HL-60 (cell line): Measurements from ENCODE around the gene GPLD1.
"Not testable (repeated sequence)": the region's sequence is repeated elsewhere in the genome, so short reads cannot be mapped to it uniquely, and the experiment has no call there.

ENCODE experiments used
- DNase-seq, 2 experiments: peaks; one replicate each; pipeline ENCODE4 v3.0.0-alpha.2; 2010 to 2020; ENCODE audit warnings: low read depth in 1 of 2, low spot score in 1 of 2
- H3K27ac ChIP-seq: fragments of 250-450 bp; sonication (Bioruptor Pico); replicated peaks from 2 replicates; pipeline ENCODE4 v1.5.1; 2020; ENCODE audit warnings: mild to moderate bottlenecking, moderate library complexity
- H3K27me3 ChIP-seq: fragments of 250-450 bp; sonication (Bioruptor Pico); 2 replicates; pipeline ENCODE4 v1.5.1; 2021; ENCODE audit warnings: mild to moderate bottlenecking, moderate library complexity; ENCODE audit not compliant: insufficient read depth, poor library complexity, severe bottlenecking
- H3K4me3 ChIP-seq: replicated peaks from 2 replicates; pipeline ENCODE4 v1.5.1; 2011; ENCODE audit warnings: mild to moderate bottlenecking, control low read depth, low read length; ENCODE audit not compliant: insufficient read depth
- GABPA ChIP-seq: IDR thresholded peaks from 2 replicates; pipeline ENCODE4 v1.6.1; 2012; ENCODE audit warnings: low read depth
- POLR2AphosphoS5 ChIP-seq: IDR thresholded peaks from 2 replicates; pipeline ENCODE4 v1.6.1; 2012; ENCODE audit warnings: low read depth
- SPI1 ChIP-seq: IDR thresholded peaks from 2 replicates; pipeline ENCODE4 v1.6.1; 2012; ENCODE audit warnings: low read depth, mild to moderate bottlenecking, borderline replicate concordance
- TF ChIP-seq, protein P1 (sequence below): IDR thresholded peaks from one replicate; pipeline ENCODE4 v1.5.1; 2011; ENCODE audit warnings: low read length, control low read depth, inconsistent platforms; ENCODE audit not compliant: insufficient read depth
- TF ChIP-seq, protein P2 (sequence below): IDR thresholded peaks from 2 replicates; pipeline ENCODE4 v1.6.1; 2012; ENCODE audit warnings: low read depth; ENCODE audit not compliant: insufficient replicate concordance

The GPLD1 gene

DNA sequence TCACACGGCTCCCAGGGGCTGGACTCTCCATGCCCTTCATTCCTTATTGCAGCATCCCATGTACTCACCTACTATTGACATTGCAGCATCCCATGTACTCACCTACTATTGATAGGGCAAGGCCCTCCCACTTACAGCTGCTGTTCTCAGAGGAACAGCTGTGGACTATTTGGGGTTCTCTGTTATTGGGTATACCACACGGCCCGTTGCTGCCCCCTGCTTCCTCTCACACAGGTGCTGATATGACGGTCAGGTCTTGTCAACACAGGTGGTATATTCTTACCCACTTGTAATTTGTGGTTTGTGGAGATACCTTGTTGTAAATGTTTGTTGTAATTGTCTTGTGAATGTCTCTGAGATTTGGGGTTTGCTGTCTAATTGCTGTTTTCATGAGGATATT, 24.2 kb upstream of the GPLD1 start:
- Histone ChIP-seq H3K4me3 (no peak overlapping the region), H3K27me3 (no peaks in the 10 kb centered on the region), H3K27ac (no peak overlapping the region)
- TF ChIP-seq SPI1 (no peak), GABPA (no peak), POLR2AphosphoS5 (no peak)
- TF ChIP-seq, protein P1, sequence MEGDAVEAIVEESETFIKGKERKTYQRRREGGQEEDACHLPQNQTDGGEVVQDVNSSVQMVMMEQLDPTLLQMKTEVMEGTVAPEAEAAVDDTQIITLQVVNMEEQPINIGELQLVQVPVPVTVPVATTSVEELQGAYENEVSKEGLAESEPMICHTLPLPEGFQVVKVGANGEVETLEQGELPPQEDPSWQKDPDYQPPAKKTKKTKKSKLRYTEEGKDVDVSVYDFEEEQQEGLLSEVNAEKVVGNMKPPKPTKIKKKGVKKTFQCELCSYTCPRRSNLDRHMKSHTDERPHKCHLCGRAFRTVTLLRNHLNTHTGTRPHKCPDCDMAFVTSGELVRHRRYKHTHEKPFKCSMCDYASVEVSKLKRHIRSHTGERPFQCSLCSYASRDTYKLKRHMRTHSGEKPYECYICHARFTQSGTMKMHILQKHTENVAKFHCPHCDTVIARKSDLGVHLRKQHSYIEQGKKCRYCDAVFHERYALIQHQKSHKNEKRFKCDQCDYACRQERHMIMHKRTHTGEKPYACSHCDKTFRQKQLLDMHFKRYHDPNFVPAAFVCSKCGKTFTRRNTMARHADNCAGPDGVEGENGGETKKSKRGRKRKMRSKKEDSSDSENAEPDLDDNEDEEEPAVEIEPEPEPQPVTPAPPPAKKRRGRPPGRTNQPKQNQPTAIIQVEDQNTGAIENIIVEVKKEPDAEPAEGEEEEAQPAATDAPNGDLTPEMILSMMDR = no peak
- TF ChIP-seq, protein P2, sequence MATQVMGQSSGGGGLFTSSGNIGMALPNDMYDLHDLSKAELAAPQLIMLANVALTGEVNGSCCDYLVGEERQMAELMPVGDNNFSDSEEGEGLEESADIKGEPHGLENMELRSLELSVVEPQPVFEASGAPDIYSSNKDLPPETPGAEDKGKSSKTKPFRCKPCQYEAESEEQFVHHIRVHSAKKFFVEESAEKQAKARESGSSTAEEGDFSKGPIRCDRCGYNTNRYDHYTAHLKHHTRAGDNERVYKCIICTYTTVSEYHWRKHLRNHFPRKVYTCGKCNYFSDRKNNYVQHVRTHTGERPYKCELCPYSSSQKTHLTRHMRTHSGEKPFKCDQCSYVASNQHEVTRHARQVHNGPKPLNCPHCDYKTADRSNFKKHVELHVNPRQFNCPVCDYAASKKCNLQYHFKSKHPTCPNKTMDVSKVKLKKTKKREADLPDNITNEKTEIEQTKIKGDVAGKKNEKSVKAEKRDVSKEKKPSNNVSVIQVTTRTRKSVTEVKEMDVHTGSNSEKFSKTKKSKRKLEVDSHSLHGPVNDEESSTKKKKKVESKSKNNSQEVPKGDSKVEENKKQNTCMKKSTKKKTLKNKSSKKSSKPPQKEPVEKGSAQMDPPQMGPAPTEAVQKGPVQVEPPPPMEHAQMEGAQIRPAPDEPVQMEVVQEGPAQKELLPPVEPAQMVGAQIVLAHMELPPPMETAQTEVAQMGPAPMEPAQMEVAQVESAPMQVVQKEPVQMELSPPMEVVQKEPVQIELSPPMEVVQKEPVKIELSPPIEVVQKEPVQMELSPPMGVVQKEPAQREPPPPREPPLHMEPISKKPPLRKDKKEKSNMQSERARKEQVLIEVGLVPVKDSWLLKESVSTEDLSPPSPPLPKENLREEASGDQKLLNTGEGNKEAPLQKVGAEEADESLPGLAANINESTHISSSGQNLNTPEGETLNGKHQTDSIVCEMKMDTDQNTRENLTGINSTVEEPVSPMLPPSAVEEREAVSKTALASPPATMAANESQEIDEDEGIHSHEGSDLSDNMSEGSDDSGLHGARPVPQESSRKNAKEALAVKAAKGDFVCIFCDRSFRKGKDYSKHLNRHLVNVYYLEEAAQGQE = no peak
- no peak for DNase-seq

DNA sequence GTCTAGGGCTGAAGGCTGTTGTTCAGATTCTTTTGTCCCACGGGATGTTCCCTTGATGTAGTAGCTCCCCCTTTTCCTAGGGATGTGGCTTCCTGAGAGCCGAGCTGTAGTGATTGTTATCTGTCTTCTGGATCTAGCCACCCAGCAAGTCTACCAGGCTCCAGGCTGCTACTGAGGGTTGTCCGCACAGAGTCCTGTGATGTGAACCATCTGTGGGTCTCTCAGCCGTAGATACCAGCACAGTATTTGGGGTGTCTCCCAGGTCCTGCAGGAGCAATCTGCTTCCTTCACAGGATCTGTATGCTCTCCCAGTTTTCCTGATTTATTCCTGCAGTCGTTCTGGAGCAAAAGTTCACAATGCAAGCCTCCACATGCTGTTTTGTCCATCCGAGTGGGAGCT, 22.6 kb upstream of the GPLD1 start:
- H3K27ac ChIP-seq = not testable (repeated sequence)

DNA sequence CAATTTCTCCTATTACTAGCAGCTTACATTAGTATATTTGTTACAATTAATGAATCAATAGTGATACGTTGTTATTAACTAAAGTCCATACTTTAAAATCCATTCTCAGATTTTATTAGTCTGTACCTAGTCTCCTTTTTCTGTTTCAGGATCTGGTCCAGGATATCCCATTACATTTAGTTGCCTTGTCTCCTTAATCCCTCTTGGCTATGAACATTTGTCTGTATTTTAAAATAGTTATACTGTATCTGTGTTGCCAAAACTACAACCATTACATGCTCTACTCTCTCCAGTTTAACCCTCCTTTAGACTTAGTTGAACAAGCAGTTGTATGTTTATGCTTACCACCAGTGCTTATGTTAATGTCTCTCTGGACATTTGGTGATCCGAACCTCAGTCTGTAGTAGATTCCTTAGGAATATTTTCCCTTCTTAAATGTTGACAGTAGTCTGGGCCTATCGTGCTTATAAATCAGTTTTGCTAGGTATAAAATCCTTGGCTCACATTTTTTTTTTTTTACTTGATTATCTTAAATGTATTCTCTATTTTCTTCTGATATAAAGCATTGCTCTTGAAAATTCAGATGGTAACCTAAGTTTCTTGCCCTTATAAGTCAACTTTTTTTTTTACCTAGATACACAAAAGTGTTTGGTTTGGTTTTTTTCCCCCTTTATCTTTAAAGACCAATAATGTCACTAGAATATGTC, 17.6 kb upstream of the GPLD1 start:
- no peak for TF ChIP-seq POLR2AphosphoS5
- no peak for TF ChIP-seq SPI1
- TF ChIP-seq GABPA = no peak
- TF ChIP-seq, protein P2 = no peak
- TF ChIP-seq, protein P1 = no peak
- Histone ChIP-seq H3K4me3 (no peak overlapping the region), H3K27me3 (no peaks in the 10 kb centered on the region), H3K27ac (no peak overlapping the region)
- DNase-seq = no peak

More for the DNA sequence above, 22.6 kb upstream of the GPLD1 start:
- H3K27me3 ChIP-seq, DNase-seq, H3K4me3 ChIP-seq: not testable (repeated sequence)

DNA sequence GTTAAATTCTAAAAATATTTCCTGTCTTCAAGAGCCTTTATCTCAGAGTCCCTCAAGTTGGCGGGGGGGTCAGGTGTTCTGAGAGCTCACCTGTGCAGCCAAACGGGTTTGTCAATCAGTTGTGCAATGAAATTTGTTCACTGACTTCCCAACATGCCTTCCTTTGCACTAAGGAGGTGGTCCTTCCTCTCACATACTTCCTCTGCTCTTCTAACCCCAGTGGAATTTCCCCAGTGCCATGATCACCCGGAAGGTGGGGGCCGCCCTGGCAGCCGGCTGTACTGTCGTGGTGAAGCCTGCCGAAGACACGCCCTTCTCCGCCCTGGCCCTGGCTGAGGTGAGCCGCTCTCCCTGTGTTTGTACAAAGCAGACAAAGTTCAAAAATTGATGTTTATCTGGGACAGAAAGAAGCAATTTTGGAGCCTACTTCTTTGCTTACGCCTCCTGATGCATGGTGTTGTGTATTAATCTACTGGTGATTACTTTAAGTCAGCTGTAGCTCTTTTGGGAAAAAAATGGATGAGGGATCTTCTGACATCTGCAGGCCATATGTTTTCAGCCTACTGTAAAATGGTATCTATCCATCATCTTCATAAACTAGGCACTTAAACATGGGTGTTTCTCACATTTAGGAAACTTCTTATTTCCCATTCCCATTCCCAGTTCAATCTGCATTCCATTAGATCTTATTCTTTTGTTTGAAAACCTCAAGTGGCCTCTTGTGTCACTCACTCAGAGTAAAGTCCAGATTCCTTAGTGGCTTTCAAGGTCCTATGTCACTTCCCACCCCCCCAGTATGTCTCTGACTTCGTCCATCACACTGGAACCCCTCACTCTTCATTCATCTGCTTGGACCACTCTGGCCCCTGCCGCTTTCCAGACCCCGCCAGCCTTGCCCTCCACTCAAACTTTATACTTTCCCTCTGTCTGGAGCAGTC, 15.5 kb upstream of the GPLD1 start:
- Histone ChIP-seq H3K27ac (no peak overlapping the region), H3K27me3 (no peaks in the 10 kb centered on the region), H3K4me3 (no peak overlapping the region)
- TF ChIP-seq SPI1 = no peak
- no peak for TF ChIP-seq POLR2AphosphoS5
- TF ChIP-seq GABPA = no peak
- TF ChIP-seq, protein P1 = no peak
- TF ChIP-seq, protein P2 = no peak
- DNase-seq = no peak
